Nephron progenitor cell (in vitro differentiated cells): ENCODE results near the gene PERM1.
"Not testable (repeated sequence)": the region's sequence is repeated elsewhere in the genome, so short reads cannot be mapped to it uniquely, and the experiment has no call there.

ENCODE experiments used
- DNase-seq: peaks from one replicate; pipeline ENCODE4 v3.0.0; 2021
- H3K27ac Mint-ChIP-seq: 2 replicates; pipeline ENCODE4 v1.8.0; 2021; ENCODE audit warnings: mild to moderate bottlenecking, moderate library complexity, mixed read lengths
- H3K27me3 Mint-ChIP-seq: 2 replicates; pipeline ENCODE4 v1.8.0; 2021; ENCODE audit warnings: mild to moderate bottlenecking, low read depth, mixed read lengths; ENCODE audit not compliant: poor library complexity
- H3K36me3 Mint-ChIP-seq: 2 replicates; pipeline ENCODE4 v1.8.0; 2021; ENCODE audit warnings: low read depth, mixed read lengths
- H3K4me1 Mint-ChIP-seq: 2 replicates; pipeline ENCODE4 v1.8.0; 2021; ENCODE audit warnings: mixed read lengths
- H3K4me3 Mint-ChIP-seq: 2 replicates; pipeline ENCODE4 v1.8.0; 2021; ENCODE audit warnings: mild to moderate bottlenecking, moderate library complexity, mixed read lengths
- H3K9me3 Mint-ChIP-seq: 2 replicates; pipeline ENCODE4 v1.8.0; 2021; ENCODE audit warnings: mild to moderate bottlenecking, moderate library complexity, mixed read lengths
- CTCF ChIP-seq: fragments of 200-600 bp; sonication (generic); IDR thresholded peaks from 2 replicates; pipeline ENCODE4 v1.5.0; 2021; ENCODE audit warnings: antibody characterized with exemption

The PERM1 gene

GRCh38 chr1:980137-980571 lies 1.7 kb downstream of the PERM1 start:
- Mint-ChIP-seq H3K27ac (no peak overlapping the region), H3K36me3 (peaks cover 4% of the 10 kb centered on the region), H3K9me3 (peaks cover 6% of the 10 kb centered on the region), H3K27me3 (peaks cover 50% of the 10 kb centered on the region), H3K4me3 (no peak overlapping the region), H3K4me1 (peaks cover 14% of the 10 kb centered on the region)
- no peak for TF ChIP-seq CTCF
- no peak for DNase-seq

GRCh38 chr1:979744-980072 lies 2.2 kb downstream of the PERM1 start:
- Mint-ChIP-seq H3K4me1 (peaks cover 17% of the 10 kb centered on the region), H3K27ac (no peak overlapping the region), H3K27me3 (peaks cover 50% of the 10 kb centered on the region), H3K9me3 (peaks cover 6% of the 10 kb centered on the region), H3K36me3 (peaks cover 4% of the 10 kb centered on the region), H3K4me3 (no peak overlapping the region)
- DNase-seq, result no peak
- TF ChIP-seq CTCF, result no peak

- H3K9me3 Mint-ChIP-seq, result peaks cover 6% of the 10 kb centered on the region
- H3K36me3 Mint-ChIP-seq, result peaks cover 4% of the 10 kb centered on the region
- no peak overlapping the region for H3K27ac Mint-ChIP-seq
- H3K4me1 Mint-ChIP-seq, result peaks cover 18% of the 10 kb centered on the region
- no peak for TF ChIP-seq CTCF
- peaks cover 52% of the 10 kb centered on the region for H3K27me3 Mint-ChIP-seq
- DNase-seq, result no peak
- no peak overlapping the region for H3K4me3 Mint-ChIP-seq
Measured at GRCh38 chr1:978835-979743, 2.8 kb downstream of the PERM1 start.

- Mint-ChIP-seq H3K36me3 (peaks cover 4% of the 10 kb centered on the region), H3K4me3 (no peak overlapping the region), H3K4me1 (peaks cover 18% of the 10 kb centered on the region), H3K27ac (peak overlapping the region; percentile 54), H3K9me3 (peaks cover 6% of the 10 kb centered on the region), H3K27me3 (peaks cover 49% of the 10 kb centered on the region)
- no peak for DNase-seq
- no peak for TF ChIP-seq CTCF
Measured at GRCh38 chr1:978069-978834, 3.6 kb downstream of the PERM1 start.

GRCh38 chr1:976791-977190 lies 5.1 kb downstream of the PERM1 start:
- H3K4me3 Mint-ChIP-seq, H3K27ac Mint-ChIP-seq, H3K9me3 Mint-ChIP-seq, H3K36me3 Mint-ChIP-seq: not testable (repeated sequence)
- Mint-ChIP-seq H3K27me3 (peaks cover 50% of the 10 kb centered on the region), H3K4me1 (peaks cover 12% of the 10 kb centered on the region)
- DNase-seq, result peak; percentile 41

- DNase-seq, result peak; percentile 80
- Mint-ChIP-seq H3K4me3 (no peak overlapping the region), H3K4me1 (peaks cover 12% of the 10 kb centered on the region)
Measured at GRCh38 chr1:975896-976683, 5.8 kb downstream of the PERM1 start.

More at GRCh38 chr1:975896-976683, 5.8 kb downstream of the PERM1 start:
- H3K9me3 Mint-ChIP-seq, result peaks cover 6% of the 10 kb centered on the region
- peaks cover 4% of the 10 kb centered on the region for H3K36me3 Mint-ChIP-seq
- peaks cover 54% of the 10 kb centered on the region for H3K27me3 Mint-ChIP-seq
- no peak overlapping the region for H3K27ac Mint-ChIP-seq
- peak; percentile 55 for TF ChIP-seq CTCF
